Central memory CD4-positive, alpha-beta T cell (primary cell): Measurements from ENCODE around the gene RNGTT.

Experiments
- DNase-seq: peaks from one replicate; pipeline ENCODE4 v3.0.0; 2022

Gene RNGTT

GRCh38 chr6:88584581-88585275, 378.7 kb downstream of the RNGTT start:
- DNase-seq = no peak

GRCh38 chr6:88577461-88577860, 386.0 kb downstream of the RNGTT start:
- DNase-seq = no peak

GRCh38 chr6:88575536-88575935, 387.9 kb downstream of the RNGTT start:
- DNase-seq = no peak

GRCh38 chr6:88574651-88575050, 388.8 kb downstream of the RNGTT start:
- no peak for DNase-seq

- no peak for DNase-seq
These were observed 389.4 kb downstream of the RNGTT start for GRCh38 chr6:88574031-88574430.

GRCh38 chr6:88573561-88573960, 389.9 kb downstream of the RNGTT start:
- DNase-seq = no peak

GRCh38 chr6:88572449-88573139, 390.8 kb downstream of the RNGTT start:
- DNase-seq = no peak

GRCh38 chr6:88569959-88570358, 393.5 kb downstream of the RNGTT start:
- DNase-seq = no peak

GRCh38 chr6:88567696-88568095, 395.7 kb downstream of the RNGTT start:
- no peak for DNase-seq

GRCh38 chr6:88566746-88567534, 396.5 kb downstream of the RNGTT start:
- DNase-seq = no peak

GRCh38 chr6:88565836-88566235, 397.6 kb downstream of the RNGTT start:
- no peak for DNase-seq

- no peak for DNase-seq
These were observed 398.0 kb downstream of the RNGTT start for GRCh38 chr6:88565409-88565811.

GRCh38 chr6:88563277-88563625, 400.2 kb downstream of the RNGTT start:
- no peak for DNase-seq

GRCh38 chr6:88562353-88563276, 400.8 kb downstream of the RNGTT start:
- no peak for DNase-seq

GRCh38 chr6:88561954-88562315, 401.5 kb downstream of the RNGTT start:
- no peak for DNase-seq

GRCh38 chr6:88561034-88561953, 402.1 kb downstream of the RNGTT start:
- DNase-seq = no peak
